ENCODE measurements around the gene EGFL8. TPM values are rescaled to one million over a fixed set of nuclear protein-coding genes. Genes with fewer than 3 reads are reported as not detected.

Gene EGFL8
- total RNA-seq, 6 experiments from 2014 or later: 3.5 to 4.4 (median 3.7) TPM

- peak overlapping the region; percentile 96 for H3K4me3 Mint-ChIP-seq
- peak overlapping the region; percentile 99 for H3K27ac Mint-ChIP-seq
- DNase-seq: no peak
- H3K4me1 Mint-ChIP-seq (ENCODE audit: low read depth): peaks cover 54% of the 10 kb centered on the region
- H3K36me3 Mint-ChIP-seq (ENCODE audit: low read depth): peaks cover 15% of the 10 kb centered on the region
- H3K9me3 Mint-ChIP-seq: no peaks in the 10 kb centered on the region
- H3K27me3 Mint-ChIP-seq (ENCODE audit: insufficient read depth): peaks cover 2% of the 10 kb centered on the region
- TF ChIP-seq, protein P1, sequence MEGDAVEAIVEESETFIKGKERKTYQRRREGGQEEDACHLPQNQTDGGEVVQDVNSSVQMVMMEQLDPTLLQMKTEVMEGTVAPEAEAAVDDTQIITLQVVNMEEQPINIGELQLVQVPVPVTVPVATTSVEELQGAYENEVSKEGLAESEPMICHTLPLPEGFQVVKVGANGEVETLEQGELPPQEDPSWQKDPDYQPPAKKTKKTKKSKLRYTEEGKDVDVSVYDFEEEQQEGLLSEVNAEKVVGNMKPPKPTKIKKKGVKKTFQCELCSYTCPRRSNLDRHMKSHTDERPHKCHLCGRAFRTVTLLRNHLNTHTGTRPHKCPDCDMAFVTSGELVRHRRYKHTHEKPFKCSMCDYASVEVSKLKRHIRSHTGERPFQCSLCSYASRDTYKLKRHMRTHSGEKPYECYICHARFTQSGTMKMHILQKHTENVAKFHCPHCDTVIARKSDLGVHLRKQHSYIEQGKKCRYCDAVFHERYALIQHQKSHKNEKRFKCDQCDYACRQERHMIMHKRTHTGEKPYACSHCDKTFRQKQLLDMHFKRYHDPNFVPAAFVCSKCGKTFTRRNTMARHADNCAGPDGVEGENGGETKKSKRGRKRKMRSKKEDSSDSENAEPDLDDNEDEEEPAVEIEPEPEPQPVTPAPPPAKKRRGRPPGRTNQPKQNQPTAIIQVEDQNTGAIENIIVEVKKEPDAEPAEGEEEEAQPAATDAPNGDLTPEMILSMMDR (IDR thresholded peaks at IDR 0.05): no peak
Observed at GRCh38 chr6:32178547-32179440, 14.4 kb downstream of the EGFL8 start.

DNA sequence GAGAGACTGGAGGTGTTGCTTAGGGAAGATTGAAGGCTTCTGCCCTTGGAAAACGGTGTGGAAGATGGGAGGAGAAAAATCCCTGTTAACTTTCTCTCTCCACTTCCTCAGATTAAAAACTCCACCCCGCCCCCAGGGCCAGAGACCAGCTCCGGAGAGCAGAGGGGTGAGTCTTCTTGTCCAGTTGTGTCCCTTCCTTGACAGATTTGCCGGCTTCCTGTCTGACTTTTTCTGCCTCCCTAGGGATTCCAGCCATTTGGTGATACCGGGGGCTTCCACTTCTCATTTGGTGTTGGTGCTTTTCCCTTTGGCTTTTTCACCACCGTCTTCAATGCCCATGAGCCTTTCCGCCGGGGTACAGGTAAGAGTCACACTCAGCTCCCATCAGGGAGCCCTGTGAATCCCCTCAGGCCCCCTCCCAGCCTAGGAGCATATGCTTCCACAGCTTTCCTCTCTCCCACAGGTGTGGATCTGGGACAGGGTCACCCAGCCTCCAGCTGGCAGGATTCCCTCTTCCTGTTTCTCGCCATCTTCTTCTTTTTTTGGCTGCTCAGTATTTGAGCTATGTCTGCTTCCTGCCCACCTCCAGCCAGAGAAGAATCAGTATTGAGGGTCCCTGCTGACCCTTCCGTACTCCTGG lies 15.5 kb downstream of the EGFL8 start:
- Mint-ChIP-seq H3K4me1 (ENCODE audit: low read depth) (peaks cover 43% of the 10 kb centered on the region), H3K27ac (no peak overlapping the region), H3K9me3 (no peaks in the 10 kb centered on the region), H3K36me3 (ENCODE audit: low read depth) (peaks cover 9% of the 10 kb centered on the region), H3K27me3 (ENCODE audit: insufficient read depth) (peaks cover 2% of the 10 kb centered on the region), H3K4me3 (peak overlapping the region; percentile 96)
- TF ChIP-seq, protein P1 (IDR thresholded peaks at IDR 0.05): no peak
- no peak for DNase-seq

DNA sequence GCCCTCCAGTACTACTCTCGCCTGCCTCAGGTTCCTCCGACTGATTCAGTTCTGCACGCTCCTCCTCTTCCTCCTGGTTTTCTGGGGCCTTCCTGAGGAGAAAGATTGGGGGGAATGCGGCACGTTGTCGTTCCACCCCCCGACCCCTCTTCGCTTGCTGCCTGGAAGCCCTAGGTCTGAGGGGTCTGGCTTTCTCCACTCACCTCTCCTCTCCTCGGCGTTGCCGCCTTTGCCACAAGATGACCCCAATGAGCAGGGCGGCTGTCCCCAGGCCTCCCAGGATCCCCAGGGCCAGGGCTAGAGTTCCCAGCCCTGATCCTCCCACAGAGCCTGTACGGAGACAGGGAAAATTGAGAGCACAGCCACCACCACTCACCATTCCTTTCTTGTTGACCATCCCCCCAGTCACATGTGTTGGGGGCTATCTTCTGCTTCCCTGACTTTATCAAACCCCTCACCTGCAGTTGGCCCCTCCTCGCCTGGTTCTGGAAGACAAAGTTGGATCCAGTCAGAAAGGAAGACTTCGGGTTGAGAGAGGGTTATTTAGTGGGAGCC lies 16.8 kb downstream of the EGFL8 start:
- H3K27ac Mint-ChIP-seq: peak overlapping the region; percentile 45; the same call in 1 of the 2 replicates

GRCh38 chr6:32181915-32182529 lies 17.6 kb downstream of the EGFL8 start:
- Mint-ChIP-seq H3K4me1 (ENCODE audit: low read depth) (peaks cover 49% of the 10 kb centered on the region), H3K4me3 (no peak overlapping the region), H3K9me3 (no peaks in the 10 kb centered on the region), H3K36me3 (ENCODE audit: low read depth) (peaks cover 22% of the 10 kb centered on the region), H3K27ac (no peak overlapping the region), H3K27me3 (ENCODE audit: insufficient read depth) (peaks cover 4% of the 10 kb centered on the region)
- TF ChIP-seq, protein P1 (IDR thresholded peaks at IDR 0.05): no peak
- no peak for DNase-seq

More for the DNA sequence above, 16.8 kb downstream of the EGFL8 start:
- H3K36me3 Mint-ChIP-seq (ENCODE audit: low read depth): peaks cover 18% of the 10 kb centered on the region
- H3K9me3 Mint-ChIP-seq: no peaks in the 10 kb centered on the region
- no peak for DNase-seq
- peaks cover 4% of the 10 kb centered on the region for H3K27me3 Mint-ChIP-seq (ENCODE audit: insufficient read depth)
- H3K4me1 Mint-ChIP-seq (ENCODE audit: low read depth): peaks cover 49% of the 10 kb centered on the region
- no peak overlapping the region for H3K4me3 Mint-ChIP-seq
- TF ChIP-seq, protein P1 (IDR thresholded peaks at IDR 0.05): no peak

- Mint-ChIP-seq H3K4me1 (ENCODE audit: low read depth) (peaks cover 49% of the 10 kb centered on the region), H3K4me3 (no peak overlapping the region), H3K9me3 (no peaks in the 10 kb centered on the region), H3K27ac (no peak overlapping the region; the same call in 1 of the 2 replicates), H3K36me3 (ENCODE audit: low read depth) (peaks cover 27% of the 10 kb centered on the region), H3K27me3 (ENCODE audit: insufficient read depth) (peaks cover 4% of the 10 kb centered on the region)
- DNase-seq: no peak
- TF ChIP-seq, protein P1 (IDR thresholded peaks at IDR 0.05): no peak
Observed at GRCh38 chr6:32182555-32182981, 18.2 kb downstream of the EGFL8 start.

Measured in HFFc6 (cell line).